Neural cell (in vitro differentiated cells): ENCODE results near the gene TEX19. TPM values are rescaled to one million over a fixed set of nuclear protein-coding genes. Genes with fewer than 3 reads are reported as not detected.

Experiments
- H2AFZ ChIP-seq: fragments of 200-600, 300-800 bp; sonication (generic), shearing (Covaris generic); 2 replicates; pipeline ENCODE4 v1.6.0; 2014; ENCODE audit warnings: low read depth, mild to moderate bottlenecking, antibody characterized with exemption, low read length, moderate library complexity
- H3F3A ChIP-seq: fragments of 200-600 bp; shearing (Covaris generic); 2 replicates; pipeline ENCODE4 v1.6.1; 2016; ENCODE audit warnings: mild to moderate bottlenecking, moderate library complexity, mixed read lengths, antibody characterized with exemption, low read length; ENCODE audit not compliant: insufficient read depth, poor library complexity, severe bottlenecking
- H3K27ac ChIP-seq: fragments of 200-600, 300-800 bp; sonication (generic), shearing (Covaris generic); 2 replicates; pipeline ENCODE4 v1.5.1; 2014; ENCODE audit warnings: mild to moderate bottlenecking, low read length, moderate library complexity
- H3K27me3 ChIP-seq: fragments of 300-800, 200-600 bp; sonication (generic), shearing (Covaris generic); 2 replicates; pipeline ENCODE4 v1.6.0; 2014; ENCODE audit warnings: mild to moderate bottlenecking, low read depth, low read length, moderate library complexity; ENCODE audit not compliant: insufficient read depth
- H3K36me3 ChIP-seq: fragments of 300-800, 200-600 bp; sonication (generic), shearing (Covaris generic); 2 replicates; pipeline ENCODE4 v1.5.1; 2014; ENCODE audit warnings: mild to moderate bottlenecking, antibody characterized with exemption, low read length, moderate library complexity; ENCODE audit not compliant: insufficient read depth
- H3K4me2 ChIP-seq: fragments of 300-800, 200-600 bp; sonication (generic), shearing (Covaris generic); 2 replicates; pipeline ENCODE4 v1.6.0; 2014; ENCODE audit warnings: mild to moderate bottlenecking, low read length
- H3K4me3 ChIP-seq: fragments of 300-800, 200-600 bp; sonication (generic), shearing (Covaris generic); 2 replicates; pipeline ENCODE4 v1.5.1; 2014; ENCODE audit warnings: mild to moderate bottlenecking, low read length, moderate library complexity
- H3K79me2 ChIP-seq: fragments of 200-600 bp; shearing (Covaris generic); replicated peaks from 2 replicates; pipeline ENCODE4 v1.6.0; 2014; ENCODE audit warnings: mild to moderate bottlenecking, low read length, moderate library complexity; ENCODE audit not compliant: insufficient read depth
- H3K9ac ChIP-seq: fragments of 300-800, 200-600 bp; sonication (generic), shearing (Covaris generic); 2 replicates; pipeline ENCODE4 v1.6.1; 2016; ENCODE audit warnings: mild to moderate bottlenecking, low read length, mixed read lengths
- H3K9me2 ChIP-seq: fragments of 200-600 bp; shearing (Covaris generic); 2 replicates; pipeline ENCODE4 v1.6.1; 2016; ENCODE audit warnings: mild to moderate bottlenecking, low read length, mixed read lengths; ENCODE audit not compliant: insufficient read depth
- H3K9me3 ChIP-seq: fragments of 200-600, 300-800 bp; sonication (generic), shearing (Covaris generic); 2 replicates; pipeline ENCODE4 v1.6.1; 2016; ENCODE audit warnings: mild to moderate bottlenecking, mixed run types, low read length, moderate library complexity, mixed read lengths
- H4K20me1 ChIP-seq: fragments of 200-600 bp; shearing (Covaris generic); 2 replicates; pipeline ENCODE4 v1.6.1; 2016; ENCODE audit warnings: mild to moderate bottlenecking, mixed run types; ENCODE audit not compliant: insufficient read depth
- CTCF ChIP-seq: fragments of 450-650 bp; IDR thresholded peaks from 2 replicates; pipeline ENCODE4 v1.5.1; 2014; ENCODE audit warnings: antibody characterized with exemption, mild to moderate bottlenecking, moderate library complexity; ENCODE audit not compliant: poor library complexity, severe bottlenecking
- EP300 ChIP-seq: fragments of 450-650 bp; conservative IDR thresholded peaks from 2 replicates; pipeline ENCODE4 v1.6.1; 2014; ENCODE audit warnings: antibody characterized with exemption, mild to moderate bottlenecking, moderate library complexity; ENCODE audit not compliant: poor library complexity, severe bottlenecking
- EZH2 ChIP-seq: fragments of 200-600, 300-800 bp; shearing (Covaris generic), sonication (generic); IDR thresholded peaks from 2 replicates; pipeline ENCODE4 v1.6.1; 2014; ENCODE audit warnings: antibody characterized with exemption, low read length, borderline replicate concordance, mild to moderate bottlenecking; ENCODE audit not compliant: insufficient read depth, poor library complexity, severe bottlenecking
- MXI1 ChIP-seq: fragments of 450-650 bp; conservative IDR thresholded peaks from 2 replicates; pipeline ENCODE4 v1.6.1; 2014; ENCODE audit warnings: antibody characterized with exemption, mild to moderate bottlenecking; ENCODE audit not compliant: poor library complexity, severe bottlenecking
- POLR2AphosphoS5 ChIP-seq: IDR thresholded peaks from 2 replicates; pipeline ENCODE4 v1.6.1; 2012
- RAD21 ChIP-seq: fragments of 450-650 bp; conservative IDR thresholded peaks from 2 replicates; pipeline ENCODE4 v1.6.1; 2014; ENCODE audit warnings: antibody characterized with exemption, mild to moderate bottlenecking, moderate library complexity
- REST ChIP-seq: IDR thresholded peaks from 2 replicates; pipeline ENCODE4 v1.6.1; 2012; ENCODE audit warnings: borderline replicate concordance
- SMC3 ChIP-seq: fragments of 450-650 bp; conservative IDR thresholded peaks from 2 replicates; pipeline ENCODE4 v1.6.1; 2014; ENCODE audit warnings: antibody characterized with exemption, mild to moderate bottlenecking, moderate library complexity; ENCODE audit not compliant: poor library complexity
- TAF1 ChIP-seq: IDR thresholded peaks from 2 replicates; pipeline ENCODE4 v1.6.1; 2012; ENCODE audit warnings: low read depth
- polyA plus RNA-seq: library from polyadenylated mRNA; depleted of rRNA; stranded (reverse); fragments of >200 nt; gene quantifications from 2 replicates; pipeline ENCODE4 v1.2.3, GENCODE V29; 2014

Gene TEX19
- polyA plus RNA-seq, 1 donor from 2014 or later, result not detected

GRCh38 chr17:82408288-82408937 lies 49.4 kb downstream of the TEX19 start (continued):
- TF ChIP-seq MXI1 (no peak), EP300 (no peak)

GRCh38 chr17:82408938-82409318 lies 49.9 kb downstream of the TEX19 start:
- no peaks in the 10 kb centered on the region for H3K9me2 ChIP-seq

More at GRCh38 chr17:82408938-82409318, 49.9 kb downstream of the TEX19 start:
- no peak for TF ChIP-seq EZH2
- no peak for TF ChIP-seq POLR2AphosphoS5
- TF ChIP-seq SMC3, result no peak
- TF ChIP-seq EP300, result no peak
- TF ChIP-seq MXI1, result no peak
- TF ChIP-seq RAD21, result no peak
- no peak for TF ChIP-seq TAF1
- TF ChIP-seq CTCF, result no peak
- TF ChIP-seq REST, result no peak
- H3F3A ChIP-seq, result no peaks in the 10 kb centered on the region
- H3K27ac ChIP-seq, result no peak overlapping the region
- H3K79me2 ChIP-seq, result no peaks in the 10 kb centered on the region
- H3K4me3 ChIP-seq, result no peak overlapping the region
- no peaks in the 10 kb centered on the region for H3K9me3 ChIP-seq
- no peak overlapping the region for H3K4me2 ChIP-seq
- H3K9ac ChIP-seq, result no peak overlapping the region
- no peak overlapping the region for H2AFZ ChIP-seq
- H4K20me1 ChIP-seq, result no peaks in the 10 kb centered on the region
- no peaks in the 10 kb centered on the region for H3K27me3 ChIP-seq
- no peaks in the 10 kb centered on the region for H3K36me3 ChIP-seq
